GM12891 (cell line): ENCODE data around the gene SLC38A10.

Experiments used
- DNase-seq: peaks from one replicate; pipeline ENCODE4 v3.0.0; 2011; ENCODE audit warnings: low spot score; ENCODE audit not compliant: insufficient read length
- FAIRE-seq: peaks from 2 replicates; lab custom pipeline; 2011; peaks lifted over from hg19 to GRCh38; lab: Jason Lieb, UNC
- PAX5 ChIP-seq: IDR thresholded peaks from 2 replicates; pipeline ENCODE4 v1.6.1; 2011; ENCODE audit warnings: low read length, moderate library complexity, mild to moderate bottlenecking; ENCODE audit not compliant: insufficient read depth, severe bottlenecking
- POLR2A ChIP-seq: IDR thresholded peaks from 2 replicates; pipeline ENCODE4 v1.6.1; 2011; ENCODE audit warnings: low read depth, low read length, control low read depth
- POLR2AphosphoS5 ChIP-seq: IDR thresholded peaks from 2 replicates; pipeline ENCODE4 v1.6.1; 2011; ENCODE audit warnings: low read depth, low read length, control low read depth
- POU2F2 ChIP-seq: IDR thresholded peaks from 2 replicates; pipeline ENCODE4 v1.6.1; 2011; ENCODE audit warnings: low read depth, mild to moderate bottlenecking, control low read depth, low read length, moderate library complexity
- SPI1 ChIP-seq: IDR thresholded peaks from 2 replicates; pipeline ENCODE4 v1.6.1; 2011; ENCODE audit warnings: low read depth, low read length, control low read depth
- TAF1 ChIP-seq: IDR thresholded peaks from 2 replicates; pipeline ENCODE4 v1.6.1; 2011; ENCODE audit warnings: low read depth, low read length, control low read depth

The SLC38A10 gene

GRCh38 chr17:81330884-81331245 lies 35.8 kb upstream of the SLC38A10 start:
- TF ChIP-seq POU2F2, result no peak
- no peak for TF ChIP-seq SPI1
- FAIRE-seq (no peak), DNase-seq (no peak)

GRCh38 chr17:81329927-81330883 lies 35.1 kb upstream of the SLC38A10 start:
- no peak for FAIRE-seq
- DNase-seq, result no peak
- TF ChIP-seq TAF1 (no peak), POU2F2 (no peak), POLR2A (no peak), PAX5 (no peak), SPI1 (no peak), POLR2AphosphoS5 (no peak)

GRCh38 chr17:81328978-81329926 lies 34.1 kb upstream of the SLC38A10 start:
- DNase-seq (no peak), FAIRE-seq (no peak)
- TF ChIP-seq PAX5 (no peak), POU2F2 (no peak), POLR2AphosphoS5 (no peak), POLR2A (no peak), SPI1 (no peak), TAF1 (no peak)

GRCh38 chr17:81328489-81328888 lies 33.4 kb upstream of the SLC38A10 start:
- TF ChIP-seq PAX5 (no peak), TAF1 (no peak), SPI1 (no peak), POLR2A (no peak), POLR2AphosphoS5 (no peak), POU2F2 (no peak)
- FAIRE-seq (no peak), DNase-seq (no peak)

- TF ChIP-seq POU2F2 (no peak), TAF1 (no peak), POLR2A (no peak), PAX5 (no peak), SPI1 (no peak), POLR2AphosphoS5 (no peak)
- DNase-seq (no peak), FAIRE-seq (no peak)
These were observed 30.7 kb upstream of the SLC38A10 start for GRCh38 chr17:81325714-81326358.

GRCh38 chr17:81324851-81325713 lies 30.0 kb upstream of the SLC38A10 start:
- FAIRE-seq (no peak), DNase-seq (no peak)
- no peak for TF ChIP-seq PAX5
- no peak for TF ChIP-seq POLR2A
- TF ChIP-seq SPI1, result no peak
- TF ChIP-seq POU2F2, result no peak
- no peak for TF ChIP-seq POLR2AphosphoS5
- no peak for TF ChIP-seq TAF1

- FAIRE-seq, result no peak
- no peak for DNase-seq
- no peak for TF ChIP-seq POU2F2
- no peak for TF ChIP-seq TAF1
- no peak for TF ChIP-seq PAX5
- TF ChIP-seq POLR2A, result no peak
- TF ChIP-seq SPI1, result no peak
- TF ChIP-seq POLR2AphosphoS5, result no peak
These were observed 29.2 kb upstream of the SLC38A10 start for GRCh38 chr17:81324177-81324850.

GRCh38 chr17:81323411-81323868 lies 28.3 kb upstream of the SLC38A10 start:
- no peak for TF ChIP-seq POLR2AphosphoS5
- no peak for TF ChIP-seq TAF1
- TF ChIP-seq POU2F2, result no peak
- no peak for TF ChIP-seq SPI1
- no peak for TF ChIP-seq PAX5
- no peak for TF ChIP-seq POLR2A
- DNase-seq, result no peak
- FAIRE-seq, result no peak
